HEK293T (cell line): ENCODE data around the gene CCDC92B.

ENCODE experiments used
- ARNT ChIP-seq: fragments of 450-650 bp; IDR thresholded peaks from 2 replicates; pipeline ENCODE4 v1.6.1; 2017; ENCODE audit warnings: mild to moderate bottlenecking
- BHLHE40 ChIP-seq: fragments of 450-650 bp; IDR thresholded peaks from 2 replicates; pipeline ENCODE4 v1.6.1; 2016; ENCODE audit warnings: mild to moderate bottlenecking, moderate library complexity, borderline replicate concordance
- CTBP1 ChIP-seq: fragments of 450-650 bp; IDR thresholded peaks from 2 replicates; pipeline ENCODE4 v1.6.1; 2016; ENCODE audit warnings: borderline replicate concordance
- ELF4 ChIP-seq: fragments of 450-650 bp; IDR thresholded peaks from 2 replicates; pipeline ENCODE4 v1.6.1; 2017; ENCODE audit warnings: antibody characterized with exemption
- FOXA1 ChIP-seq: fragments of 450-650 bp; IDR thresholded peaks from 2 replicates; pipeline ENCODE4 v1.6.1; 2016; ENCODE audit warnings: mild to moderate bottlenecking
- FOXK2 ChIP-seq: fragments of 450-650 bp; IDR thresholded peaks from 2 replicates; pipeline ENCODE4 v1.6.1; 2016; ENCODE audit warnings: mild to moderate bottlenecking
- FOXM1 ChIP-seq: fragments of 450-650 bp; IDR thresholded peaks from 2 replicates; pipeline ENCODE4 v1.6.1; 2017; ENCODE audit warnings: mild to moderate bottlenecking, borderline replicate concordance
- HDGF ChIP-seq: fragments of 450-650 bp; IDR thresholded peaks from 2 replicates; pipeline ENCODE4 v1.6.1; 2017; ENCODE audit warnings: antibody characterized with exemption, borderline replicate concordance
- L3MBTL2 ChIP-seq: fragments of 450-650 bp; conservative IDR thresholded peaks from 2 replicates; pipeline ENCODE4 v1.6.1; 2016; ENCODE audit warnings: mild to moderate bottlenecking
- LEF1 ChIP-seq: fragments of 450-650 bp; IDR thresholded peaks from 2 replicates; pipeline ENCODE4 v1.6.1; 2017; ENCODE audit warnings: mild to moderate bottlenecking, borderline replicate concordance
- NFRKB ChIP-seq: fragments of 450-650 bp; IDR thresholded peaks from 2 replicates; pipeline ENCODE4 v1.6.1; 2016; ENCODE audit warnings: mild to moderate bottlenecking, moderate library complexity
- SP1 ChIP-seq: fragments of 450-650 bp; IDR thresholded peaks from 2 replicates; pipeline ENCODE4 v1.6.1; 2017
- ZNF384 ChIP-seq: fragments of 450-650 bp; IDR thresholded peaks from 2 replicates; pipeline ENCODE4 v1.6.1; 2016
- TF ChIP-seq, protein P1 (sequence below): fragments of 450-650 bp; IDR thresholded peaks from 2 replicates; pipeline ENCODE4 v1.6.1; 2016

- TF ChIP-seq HDGF = no peak
- TF ChIP-seq, protein P1, sequence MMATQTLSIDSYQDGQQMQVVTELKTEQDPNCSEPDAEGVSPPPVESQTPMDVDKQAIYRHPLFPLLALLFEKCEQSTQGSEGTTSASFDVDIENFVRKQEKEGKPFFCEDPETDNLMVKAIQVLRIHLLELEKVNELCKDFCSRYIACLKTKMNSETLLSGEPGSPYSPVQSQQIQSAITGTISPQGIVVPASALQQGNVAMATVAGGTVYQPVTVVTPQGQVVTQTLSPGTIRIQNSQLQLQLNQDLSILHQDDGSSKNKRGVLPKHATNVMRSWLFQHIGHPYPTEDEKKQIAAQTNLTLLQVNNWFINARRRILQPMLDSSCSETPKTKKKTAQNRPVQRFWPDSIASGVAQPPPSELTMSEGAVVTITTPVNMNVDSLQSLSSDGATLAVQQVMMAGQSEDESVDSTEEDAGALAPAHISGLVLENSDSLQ = no peak
- no peak for TF ChIP-seq ZNF384
- no peak for TF ChIP-seq ARNT
- no peak for TF ChIP-seq FOXA1
- TF ChIP-seq LEF1 = no peak
- no peak for TF ChIP-seq ELF4
- no peak for TF ChIP-seq BHLHE40
- TF ChIP-seq NFRKB = no peak
- TF ChIP-seq FOXM1 = no peak
- TF ChIP-seq FOXK2 = no peak
- TF ChIP-seq CTBP1 = no peak
- no peak for TF ChIP-seq SP1
- no peak for TF ChIP-seq L3MBTL2
These were observed 31.5 kb upstream of the CCDC92B start for GRCh38 chr17:2780931-2781454.
